ENCODE measurements around the gene PID1. TPM values are rescaled to one million over a fixed set of nuclear protein-coding genes. Genes with fewer than 3 reads are reported as not detected.

PID1 gene
- total and polyA plus RNA-seq, 4 donors, result 13.3 to 52.0 (median 45.7) TPM

DNA sequence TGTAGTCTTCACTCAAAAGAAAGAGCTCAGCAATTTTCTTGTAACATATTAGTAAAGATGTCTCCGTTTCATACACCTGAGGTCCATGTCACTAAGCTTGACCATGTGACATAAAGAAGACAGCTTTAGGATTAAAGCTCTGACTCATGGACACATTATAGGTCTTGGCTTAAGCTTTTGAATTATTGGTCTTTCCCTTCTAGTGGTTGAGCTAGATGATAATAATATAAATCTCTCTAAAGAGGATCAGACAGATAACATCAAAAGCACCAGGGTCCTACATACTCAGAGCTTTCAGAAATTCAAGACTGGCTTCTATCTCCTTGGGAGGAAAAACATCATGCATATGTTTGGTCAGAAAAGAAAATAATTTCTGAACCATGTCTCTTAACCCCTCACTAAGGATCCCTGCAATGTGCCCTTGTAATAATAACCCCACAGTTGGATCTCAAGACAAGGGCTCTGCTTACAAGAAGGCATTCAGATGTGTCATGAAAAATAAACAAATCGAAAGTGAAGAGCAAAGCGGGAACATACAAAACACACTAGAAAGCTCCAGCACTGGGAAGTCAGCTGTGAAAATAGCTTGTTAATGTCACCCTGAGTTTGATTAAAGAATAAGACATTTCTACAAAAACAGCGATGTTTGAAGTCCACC is 174.5 kb downstream of the PID1 start (continued):
- TF ChIP-seq YY1 (IDR thresholded peaks at IDR 0.05) (no peak), FOXA2 (IDR thresholded peaks at IDR 0.05) (no peak), RAD21 (IDR thresholded peaks at IDR 0.05) (no peak), TAF1 (conservative IDR thresholded peaks at IDR 0.05) (no peak), EGR1 (IDR thresholded peaks at IDR 0.05; ENCODE audit: low read depth in 2 of 2) (no peak), HNF4A (conservative IDR thresholded peaks at IDR 0.05) (no peak)
- TF ChIP-seq, protein P1, sequence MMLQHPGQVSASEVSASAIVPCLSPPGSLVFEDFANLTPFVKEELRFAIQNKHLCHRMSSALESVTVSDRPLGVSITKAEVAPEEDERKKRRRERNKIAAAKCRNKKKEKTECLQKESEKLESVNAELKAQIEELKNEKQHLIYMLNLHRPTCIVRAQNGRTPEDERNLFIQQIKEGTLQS (IDR thresholded peaks at IDR 0.05), result no peak
- TF ChIP-seq, protein P2, sequence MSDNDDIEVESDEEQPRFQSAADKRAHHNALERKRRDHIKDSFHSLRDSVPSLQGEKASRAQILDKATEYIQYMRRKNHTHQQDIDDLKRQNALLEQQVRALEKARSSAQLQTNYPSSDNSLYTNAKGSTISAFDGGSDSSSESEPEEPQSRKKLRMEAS (IDR thresholded peaks at IDR 0.05), result no peak

DNA sequence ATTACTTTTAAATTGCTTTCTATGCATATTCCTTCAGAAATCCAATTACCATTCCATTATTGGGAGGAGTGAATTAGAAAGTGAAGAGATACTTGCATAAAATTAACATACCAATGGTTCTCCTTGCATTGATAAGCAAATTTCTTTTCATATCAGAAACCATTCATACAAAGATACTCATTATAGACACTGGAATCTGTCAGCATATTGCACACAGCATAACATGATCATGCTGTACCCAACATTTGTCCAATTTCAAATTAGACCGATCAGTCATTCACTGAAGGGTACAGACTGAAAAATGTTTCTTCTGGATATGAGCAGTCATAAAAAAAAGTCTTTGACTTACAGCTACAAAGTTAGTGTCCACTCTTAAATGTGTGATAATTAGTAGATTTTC is 175.6 kb downstream of the PID1 start:
- TF ChIP-seq, protein P3, sequence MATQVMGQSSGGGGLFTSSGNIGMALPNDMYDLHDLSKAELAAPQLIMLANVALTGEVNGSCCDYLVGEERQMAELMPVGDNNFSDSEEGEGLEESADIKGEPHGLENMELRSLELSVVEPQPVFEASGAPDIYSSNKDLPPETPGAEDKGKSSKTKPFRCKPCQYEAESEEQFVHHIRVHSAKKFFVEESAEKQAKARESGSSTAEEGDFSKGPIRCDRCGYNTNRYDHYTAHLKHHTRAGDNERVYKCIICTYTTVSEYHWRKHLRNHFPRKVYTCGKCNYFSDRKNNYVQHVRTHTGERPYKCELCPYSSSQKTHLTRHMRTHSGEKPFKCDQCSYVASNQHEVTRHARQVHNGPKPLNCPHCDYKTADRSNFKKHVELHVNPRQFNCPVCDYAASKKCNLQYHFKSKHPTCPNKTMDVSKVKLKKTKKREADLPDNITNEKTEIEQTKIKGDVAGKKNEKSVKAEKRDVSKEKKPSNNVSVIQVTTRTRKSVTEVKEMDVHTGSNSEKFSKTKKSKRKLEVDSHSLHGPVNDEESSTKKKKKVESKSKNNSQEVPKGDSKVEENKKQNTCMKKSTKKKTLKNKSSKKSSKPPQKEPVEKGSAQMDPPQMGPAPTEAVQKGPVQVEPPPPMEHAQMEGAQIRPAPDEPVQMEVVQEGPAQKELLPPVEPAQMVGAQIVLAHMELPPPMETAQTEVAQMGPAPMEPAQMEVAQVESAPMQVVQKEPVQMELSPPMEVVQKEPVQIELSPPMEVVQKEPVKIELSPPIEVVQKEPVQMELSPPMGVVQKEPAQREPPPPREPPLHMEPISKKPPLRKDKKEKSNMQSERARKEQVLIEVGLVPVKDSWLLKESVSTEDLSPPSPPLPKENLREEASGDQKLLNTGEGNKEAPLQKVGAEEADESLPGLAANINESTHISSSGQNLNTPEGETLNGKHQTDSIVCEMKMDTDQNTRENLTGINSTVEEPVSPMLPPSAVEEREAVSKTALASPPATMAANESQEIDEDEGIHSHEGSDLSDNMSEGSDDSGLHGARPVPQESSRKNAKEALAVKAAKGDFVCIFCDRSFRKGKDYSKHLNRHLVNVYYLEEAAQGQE (IDR thresholded peaks at IDR 0.05), result no peak
- TF ChIP-seq, protein P4, sequence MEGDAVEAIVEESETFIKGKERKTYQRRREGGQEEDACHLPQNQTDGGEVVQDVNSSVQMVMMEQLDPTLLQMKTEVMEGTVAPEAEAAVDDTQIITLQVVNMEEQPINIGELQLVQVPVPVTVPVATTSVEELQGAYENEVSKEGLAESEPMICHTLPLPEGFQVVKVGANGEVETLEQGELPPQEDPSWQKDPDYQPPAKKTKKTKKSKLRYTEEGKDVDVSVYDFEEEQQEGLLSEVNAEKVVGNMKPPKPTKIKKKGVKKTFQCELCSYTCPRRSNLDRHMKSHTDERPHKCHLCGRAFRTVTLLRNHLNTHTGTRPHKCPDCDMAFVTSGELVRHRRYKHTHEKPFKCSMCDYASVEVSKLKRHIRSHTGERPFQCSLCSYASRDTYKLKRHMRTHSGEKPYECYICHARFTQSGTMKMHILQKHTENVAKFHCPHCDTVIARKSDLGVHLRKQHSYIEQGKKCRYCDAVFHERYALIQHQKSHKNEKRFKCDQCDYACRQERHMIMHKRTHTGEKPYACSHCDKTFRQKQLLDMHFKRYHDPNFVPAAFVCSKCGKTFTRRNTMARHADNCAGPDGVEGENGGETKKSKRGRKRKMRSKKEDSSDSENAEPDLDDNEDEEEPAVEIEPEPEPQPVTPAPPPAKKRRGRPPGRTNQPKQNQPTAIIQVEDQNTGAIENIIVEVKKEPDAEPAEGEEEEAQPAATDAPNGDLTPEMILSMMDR (IDR thresholded peaks at IDR 0.05; ENCODE audit: low read depth, low read length, missing input control), result no peak
- TF ChIP-seq JUND (IDR thresholded peaks at IDR 0.05) (no peak), HNF4G (IDR thresholded peaks at IDR 0.05) (no peak), EGR1 (IDR thresholded peaks at IDR 0.05; ENCODE audit: low read depth in 2 of 2) (no peak), GABPA (IDR thresholded peaks at IDR 0.05 in 1 of 2, conservative IDR thresholded peaks at IDR 0.05 in 1 of 2) (no peak)
- TF ChIP-seq, protein P5, sequence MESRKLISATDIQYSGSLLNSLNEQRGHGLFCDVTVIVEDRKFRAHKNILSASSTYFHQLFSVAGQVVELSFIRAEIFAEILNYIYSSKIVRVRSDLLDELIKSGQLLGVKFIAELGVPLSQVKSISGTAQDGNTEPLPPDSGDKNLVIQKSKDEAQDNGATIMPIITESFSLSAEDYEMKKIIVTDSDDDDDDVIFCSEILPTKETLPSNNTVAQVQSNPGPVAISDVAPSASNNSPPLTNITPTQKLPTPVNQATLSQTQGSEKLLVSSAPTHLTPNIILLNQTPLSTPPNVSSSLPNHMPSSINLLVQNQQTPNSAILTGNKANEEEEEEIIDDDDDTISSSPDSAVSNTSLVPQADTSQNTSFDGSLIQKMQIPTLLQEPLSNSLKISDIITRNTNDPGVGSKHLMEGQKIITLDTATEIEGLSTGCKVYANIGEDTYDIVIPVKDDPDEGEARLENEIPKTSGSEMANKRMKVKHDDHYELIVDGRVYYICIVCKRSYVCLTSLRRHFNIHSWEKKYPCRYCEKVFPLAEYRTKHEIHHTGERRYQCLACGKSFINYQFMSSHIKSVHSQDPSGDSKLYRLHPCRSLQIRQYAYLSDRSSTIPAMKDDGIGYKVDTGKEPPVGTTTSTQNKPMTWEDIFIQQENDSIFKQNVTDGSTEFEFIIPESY (IDR thresholded peaks at IDR 0.05), result no peak
- TF ChIP-seq, protein P1 (IDR thresholded peaks at IDR 0.05), result no peak
- no peak for DNase-seq (ENCODE audit: low spot score)
- Histone ChIP-seq H3K27ac (ENCODE audit: low read depth in 1 of 2, low read length in 2 of 2) (no peak overlapping the region), H3K4me3 (ENCODE audit: low read depth in 1 of 3, low read length in 3 of 3) (no peak overlapping the region), H3K4me1 (ENCODE audit: control insufficient read depth in 4 of 4, insufficient read depth in 4 of 4, low read length in 3 of 4) (peaks cover 0 to 4% (median 1%) of the 10 kb centered on the region in 4 donors), H3K9ac (ENCODE audit: low read depth in 1 of 2, low read length in 2 of 2) (no peak overlapping the region), H3K9me3 (ENCODE audit: control insufficient read depth in 4 of 4, low read length in 3 of 4) (no peaks in the 10 kb centered on the region), H3K36me3 (ENCODE audit: control insufficient read depth in 4 of 4, insufficient read depth in 3 of 4, low read depth in 1 of 4, low read length in 3 of 4) (no peaks in the 10 kb centered on the region), H3K27me3 (ENCODE audit: control insufficient read depth in 4 of 4, insufficient read depth in 4 of 4, low read length in 3 of 4) (no peaks in the 10 kb centered on the region)
- 97% methylated on average over 1 of the region's 1 CpG for WGBS
